Stimulated activated CD4-positive, alpha-beta T cell treated with anti-CD3 and anti-CD28 coated beads, TNF-alpha, amount 100 ng/mL, for 48 hours (primary cell): ENCODE measurements around the gene CTNNA3.
"Not testable (repeated sequence)": the region's sequence is repeated elsewhere in the genome, so short reads cannot be mapped to it uniquely, and the experiment has no call there.

ENCODE experiments used
- DNase-seq, 3 donors: peaks; one replicate each; pipeline ENCODE4 v3.0.0-alpha.2; 2020; ENCODE audit warnings: low read depth in 3 of 3

Gene CTNNA3

GRCh38 chr10:67602268-67602950, 93.6 kb downstream of the CTNNA3 start:
- DNase-seq: no peak

- DNase-seq: no peak
Observed at GRCh38 chr10:67599597-67599996, 96.4 kb downstream of the CTNNA3 start.

GRCh38 chr10:67596641-67597040, 99.4 kb downstream of the CTNNA3 start:
- no peak for DNase-seq

- DNase-seq: no peak
Observed at GRCh38 chr10:67587771-67588170, 108.2 kb downstream of the CTNNA3 start.

- no peak for DNase-seq
Observed at GRCh38 chr10:67575532-67575931, 120.5 kb downstream of the CTNNA3 start.

GRCh38 chr10:67573484-67573883, 122.5 kb downstream of the CTNNA3 start:
- no peak for DNase-seq

GRCh38 chr10:67571503-67571902, 124.5 kb downstream of the CTNNA3 start:
- DNase-seq: no peak

- DNase-seq: not testable (repeated sequence)
Observed at GRCh38 chr10:67558311-67558710, 137.7 kb downstream of the CTNNA3 start.

- DNase-seq: no peak
Observed at GRCh38 chr10:67553254-67553653, 142.7 kb downstream of the CTNNA3 start.

- no peak for DNase-seq
Observed at GRCh38 chr10:67550838-67551402, 145.1 kb downstream of the CTNNA3 start.

GRCh38 chr10:67550046-67550445, 145.9 kb downstream of the CTNNA3 start:
- no peak for DNase-seq

- no peak for DNase-seq
Observed at GRCh38 chr10:67549390-67549789, 146.6 kb downstream of the CTNNA3 start.

- no peak for DNase-seq
Observed at GRCh38 chr10:67541411-67541810, 154.6 kb downstream of the CTNNA3 start.

- DNase-seq: no peak
Observed at GRCh38 chr10:67539312-67539711, 156.7 kb downstream of the CTNNA3 start.

GRCh38 chr10:67537906-67538305, 158.1 kb downstream of the CTNNA3 start:
- DNase-seq: no peak

GRCh38 chr10:67533376-67533775, 162.6 kb downstream of the CTNNA3 start:
- no peak for DNase-seq

GRCh38 chr10:67530990-67531389, 165.0 kb downstream of the CTNNA3 start:
- DNase-seq: not testable (repeated sequence)

GRCh38 chr10:67527351-67527750, 168.6 kb downstream of the CTNNA3 start:
- no peak for DNase-seq

GRCh38 chr10:67521546-67521945, 174.4 kb downstream of the CTNNA3 start:
- DNase-seq: no peak

GRCh38 chr10:67520924-67521520, 175.0 kb downstream of the CTNNA3 start:
- peak in 1 of 3 donors; percentile 25 for DNase-seq

GRCh38 chr10:67519434-67519833, 176.6 kb downstream of the CTNNA3 start:
- DNase-seq: no peak

- no peak for DNase-seq
Observed at GRCh38 chr10:67518756-67519155, 177.2 kb downstream of the CTNNA3 start.

GRCh38 chr10:67518043-67518442, 178.0 kb downstream of the CTNNA3 start:
- DNase-seq: no peak
